ENCODE data around the gene RPL41.

DNA sequence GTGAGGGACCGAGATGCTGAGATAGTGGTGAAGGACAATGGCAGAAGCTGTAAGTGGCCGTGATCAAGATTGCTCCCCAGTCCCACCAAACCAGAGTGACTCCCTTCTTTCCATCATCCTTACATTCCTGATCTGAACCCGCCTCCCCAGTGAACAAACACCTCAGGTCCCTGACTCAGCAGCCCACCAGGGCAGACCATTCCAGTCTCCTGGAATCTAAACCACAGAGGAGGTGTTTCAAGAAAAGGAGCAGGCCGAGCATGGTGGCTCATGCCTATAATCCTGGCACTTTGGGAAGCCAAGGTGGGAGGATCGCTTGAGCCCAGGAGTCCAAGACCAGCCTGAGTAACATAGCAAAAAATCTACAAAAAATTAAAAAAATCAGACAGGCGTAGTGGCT, 29.8 kb upstream of the RPL41 start:
- no peak for TF ChIP-seq POLR2A (IDR thresholded peaks at IDR 0.05)
- TF ChIP-seq EP300 (IDR thresholded peaks at IDR 0.05): no peak
- TF ChIP-seq, protein P1, sequence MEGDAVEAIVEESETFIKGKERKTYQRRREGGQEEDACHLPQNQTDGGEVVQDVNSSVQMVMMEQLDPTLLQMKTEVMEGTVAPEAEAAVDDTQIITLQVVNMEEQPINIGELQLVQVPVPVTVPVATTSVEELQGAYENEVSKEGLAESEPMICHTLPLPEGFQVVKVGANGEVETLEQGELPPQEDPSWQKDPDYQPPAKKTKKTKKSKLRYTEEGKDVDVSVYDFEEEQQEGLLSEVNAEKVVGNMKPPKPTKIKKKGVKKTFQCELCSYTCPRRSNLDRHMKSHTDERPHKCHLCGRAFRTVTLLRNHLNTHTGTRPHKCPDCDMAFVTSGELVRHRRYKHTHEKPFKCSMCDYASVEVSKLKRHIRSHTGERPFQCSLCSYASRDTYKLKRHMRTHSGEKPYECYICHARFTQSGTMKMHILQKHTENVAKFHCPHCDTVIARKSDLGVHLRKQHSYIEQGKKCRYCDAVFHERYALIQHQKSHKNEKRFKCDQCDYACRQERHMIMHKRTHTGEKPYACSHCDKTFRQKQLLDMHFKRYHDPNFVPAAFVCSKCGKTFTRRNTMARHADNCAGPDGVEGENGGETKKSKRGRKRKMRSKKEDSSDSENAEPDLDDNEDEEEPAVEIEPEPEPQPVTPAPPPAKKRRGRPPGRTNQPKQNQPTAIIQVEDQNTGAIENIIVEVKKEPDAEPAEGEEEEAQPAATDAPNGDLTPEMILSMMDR (IDR thresholded peaks at IDR 0.05): no peak
- TF ChIP-seq POLR2AphosphoS5 (IDR thresholded peaks at IDR 0.05): no peak

Measured in upper lobe of left lung (tissue), 4 donors.